ENCODE measurements around the gene TMEM74B.

TMEM74B gene

DNA sequence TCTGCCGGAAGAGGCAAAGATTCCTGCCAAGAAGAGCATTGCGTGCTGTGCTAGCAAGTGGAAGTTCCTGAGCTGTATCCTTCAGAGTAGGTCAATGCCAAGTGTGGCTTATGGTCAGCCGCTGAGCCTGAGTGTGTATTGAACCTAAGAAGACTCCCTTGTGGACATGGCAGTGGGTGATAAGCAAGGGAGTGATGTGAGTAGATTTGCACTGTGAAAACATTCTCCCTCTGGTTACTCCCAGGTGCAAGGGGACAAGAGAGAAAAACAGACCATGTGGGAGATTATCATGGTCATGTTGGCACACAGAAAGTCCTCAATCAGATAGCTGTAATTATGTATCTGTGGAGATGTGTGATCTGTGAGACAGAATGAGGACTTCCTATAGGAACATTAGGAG is 6.1 kb upstream of the TMEM74B start:
- TF ChIP-seq CTCF (IDR thresholded peaks at IDR 0.05; ENCODE audit: low read depth, low read length): no peak
- DNase-seq: no peak
- Histone ChIP-seq H3K4me1 (no peaks in the 10 kb centered on the region), H3K27me3 (no peaks in the 10 kb centered on the region), H3K4me3 (ENCODE audit: low read depth, low read length) (no peak overlapping the region), H3K9me3 (no peaks in the 10 kb centered on the region), H3K36me3 (no peaks in the 10 kb centered on the region)

DNA sequence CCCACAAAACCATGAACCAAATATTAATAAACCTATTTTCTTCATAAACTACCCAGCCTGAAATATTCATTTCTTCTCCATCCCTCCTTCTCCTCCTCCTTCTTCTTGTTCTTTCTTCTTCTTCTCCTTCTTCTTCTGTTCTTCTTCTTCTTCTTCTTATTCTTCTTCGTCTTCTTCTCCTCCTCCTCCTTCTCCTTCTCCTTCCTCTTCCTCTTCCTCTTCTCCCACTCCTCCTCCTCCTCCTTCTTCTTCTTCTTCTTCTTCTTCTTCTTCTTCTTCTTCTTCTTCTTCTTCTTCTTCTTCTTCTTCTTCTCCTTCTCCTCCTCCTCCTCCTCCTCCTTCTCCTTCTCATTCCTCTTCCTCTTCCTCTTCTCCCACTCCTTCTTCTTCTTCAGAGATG is 5.0 kb upstream of the TMEM74B start:
- DNase-seq: no peak
- Histone ChIP-seq H3K36me3 (no peaks in the 10 kb centered on the region), H3K4me3 (ENCODE audit: low read depth, low read length) (no peak overlapping the region), H3K9me3 (no peaks in the 10 kb centered on the region), H3K4me1 (no peaks in the 10 kb centered on the region), H3K27me3 (peaks cover 3% of the 10 kb centered on the region)
- no peak for TF ChIP-seq CTCF (IDR thresholded peaks at IDR 0.05; ENCODE audit: low read depth, low read length)

- DNase-seq: no peak
- no peaks in the 10 kb centered on the region for H3K4me1 ChIP-seq
- no peaks in the 10 kb centered on the region for H3K36me3 ChIP-seq
- no peaks in the 10 kb centered on the region for H3K9me3 ChIP-seq
- TF ChIP-seq CTCF (IDR thresholded peaks at IDR 0.05; ENCODE audit: low read depth, low read length): no peak
- H3K27me3 ChIP-seq: peaks cover 16% of the 10 kb centered on the region
- no peak overlapping the region for H3K4me3 ChIP-seq (ENCODE audit: low read depth, low read length)
Observed at GRCh38 chr20:1188347-1188746, 3.6 kb upstream of the TMEM74B start.

GRCh38 chr20:1187605-1188171 is 2.9 kb upstream of the TMEM74B start:
- Histone ChIP-seq H3K9me3 (no peaks in the 10 kb centered on the region), H3K4me3 (ENCODE audit: low read depth, low read length) (no peak overlapping the region), H3K27me3 (peaks cover 21% of the 10 kb centered on the region), H3K4me1 (no peaks in the 10 kb centered on the region), H3K36me3 (no peaks in the 10 kb centered on the region)
- no peak for TF ChIP-seq CTCF (IDR thresholded peaks at IDR 0.05; ENCODE audit: low read depth, low read length)
- no peak for DNase-seq

DNA sequence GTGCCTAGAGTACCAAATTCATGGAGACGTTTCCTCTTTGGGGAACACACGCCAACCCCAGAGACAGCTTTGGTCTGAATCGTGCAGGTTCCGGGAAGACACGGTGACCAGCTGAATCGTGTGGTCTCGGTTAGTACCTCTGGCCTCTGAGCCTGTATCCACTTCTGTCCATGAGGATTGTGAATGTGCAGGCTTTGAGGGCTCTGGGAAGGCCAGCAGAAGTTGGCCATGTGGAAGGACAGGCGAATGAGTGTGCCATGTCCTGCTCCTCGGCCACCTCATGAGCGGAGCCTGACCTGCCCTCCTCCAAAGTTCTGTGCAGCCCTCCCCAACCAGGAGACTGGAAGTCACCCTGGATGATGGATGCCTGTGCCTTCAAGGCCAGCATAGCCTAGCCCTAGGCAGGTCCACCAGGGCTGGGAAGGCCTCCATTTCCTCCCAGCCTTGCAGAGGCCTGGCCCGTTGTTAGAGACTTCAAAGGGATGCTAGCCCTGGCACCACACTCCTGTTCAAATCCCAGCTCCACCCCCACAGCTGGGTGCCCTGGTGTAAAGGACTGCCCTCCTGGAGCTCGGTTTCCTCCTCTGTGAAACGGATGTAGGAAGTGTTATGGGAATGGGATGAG is 1.7 kb upstream of the TMEM74B start:
- no peaks in the 10 kb centered on the region for H3K4me1 ChIP-seq
- no peak overlapping the region for H3K4me3 ChIP-seq (ENCODE audit: low read depth, low read length)
- H3K9me3 ChIP-seq: no peaks in the 10 kb centered on the region
- no peak for DNase-seq
- peaks cover 21% of the 10 kb centered on the region for H3K27me3 ChIP-seq
- no peak for TF ChIP-seq CTCF (IDR thresholded peaks at IDR 0.05; ENCODE audit: low read depth, low read length)
- no peaks in the 10 kb centered on the region for H3K36me3 ChIP-seq

- H3K4me3 ChIP-seq (ENCODE audit: low read depth, low read length): no peak overlapping the region
- H3K9me3 ChIP-seq: no peaks in the 10 kb centered on the region
- no peaks in the 10 kb centered on the region for H3K4me1 ChIP-seq
- TF ChIP-seq CTCF (IDR thresholded peaks at IDR 0.05; ENCODE audit: low read depth, low read length): peak; percentile 45
- H3K36me3 ChIP-seq: no peaks in the 10 kb centered on the region
- DNase-seq: peak; percentile 40
- peaks cover 21% of the 10 kb centered on the region for H3K27me3 ChIP-seq
Observed at GRCh38 chr20:1185790-1186334, 1.1 kb upstream of the TMEM74B start.

Data from BE2C (cell line).